Fibroblast of lung (primary cell): ENCODE data around the gene RAB3IP. TPM values are rescaled to one million over a fixed set of nuclear protein-coding genes. Genes with fewer than 3 reads are reported as not detected.

Experiments used
- DNase-seq, 2 donors: peaks; one replicate each; pipeline versions ENCODE4 v3.0.0 to v3.0.0-alpha.2; 2010; ENCODE audit warnings: low read depth in 2 of 2
- H2AFZ ChIP-seq: 2 replicates; pipeline ENCODE4 v1.5.1; 2012; ENCODE audit warnings: low read length, control low read depth, inconsistent platforms
- H3K27ac ChIP-seq: 2 replicates; pipeline ENCODE4 v1.5.1; 2011; ENCODE audit warnings: low read length, control low read depth; ENCODE audit not compliant: insufficient read depth
- H3K27me3 ChIP-seq: 2 replicates; pipeline ENCODE4 v1.5.1; 2011; ENCODE audit warnings: mild to moderate bottlenecking, low read length; ENCODE audit not compliant: control insufficient read depth, insufficient read depth
- H3K36me3 ChIP-seq: 2 replicates; pipeline ENCODE4 v1.5.1; 2011; ENCODE audit warnings: low read length; ENCODE audit not compliant: control insufficient read depth, insufficient read depth
- H3K4me1 ChIP-seq: 2 replicates; pipeline ENCODE4 v1.5.1; 2011; ENCODE audit warnings: low read length; ENCODE audit not compliant: control insufficient read depth, insufficient read depth; ENCODE audit errors: extremely low read depth
- H3K4me2 ChIP-seq: 2 replicates; pipeline ENCODE4 v1.5.1; 2011; ENCODE audit warnings: low read length, control low read depth; ENCODE audit not compliant: insufficient read depth; ENCODE audit errors: extremely low read depth
- H3K4me3 ChIP-seq, 4 experiments: fragments of 200-600 bp in 1 of 4; sonication (generic) in 1 of 4; replicated peaks in 1 of 4; 2 replicates each; pipeline ENCODE4 v1.5.1; 2011 to 2016; ENCODE audit warnings: low read length in 4 of 4, low read depth in 3 of 4, mild to moderate bottlenecking in 3 of 4, control low read depth in 2 of 4, inconsistent platforms in 1 of 4, mixed read lengths in 1 of 4; ENCODE audit not compliant: insufficient read depth in 1 of 4; ENCODE audit errors: control extremely low read depth in 1 of 4
- H3K79me2 ChIP-seq: 2 replicates; pipeline ENCODE4 v1.5.1; 2012; ENCODE audit warnings: mild to moderate bottlenecking, low read length, inconsistent platforms; ENCODE audit not compliant: control insufficient read depth, insufficient read depth
- H3K9ac ChIP-seq: 2 replicates; pipeline ENCODE4 v1.5.1; 2011; ENCODE audit warnings: mild to moderate bottlenecking, low read length, control low read depth; ENCODE audit not compliant: insufficient read depth
- H3K9me3 ChIP-seq: 2 replicates; pipeline ENCODE4 v1.5.1; 2012; ENCODE audit warnings: low read depth, low read length; ENCODE audit not compliant: control insufficient read depth, insufficient read depth
- H4K20me1 ChIP-seq: 2 replicates; pipeline ENCODE4 v1.5.1; 2011; ENCODE audit warnings: low read length; ENCODE audit not compliant: control insufficient read depth, insufficient read depth; ENCODE audit errors: extremely low read depth
- EZH2 ChIP-seq: IDR thresholded peaks from 2 replicates; pipeline ENCODE4 v1.5.1; 2012; ENCODE audit warnings: low read length, control low read depth, mild to moderate bottlenecking; ENCODE audit errors: missing control alignments
- polyA plus RNA-seq, 2 donors: library from polyadenylated mRNA; depleted of rRNA in 1 of 2; stranded (reverse) in 1 of 2; unstranded in 1 of 2; fragments of >200 nt; gene quantifications; 2 replicates each; pipeline ENCODE4 v1.2.1, GENCODE V29; 2011 to 2012; ENCODE audit warnings: missing spikeins in 1 of 2
- total RNA-seq: library from RNA; depleted of rRNA; stranded (reverse); fragments of >200 nt; gene quantifications from 2 replicates; pipeline ENCODE4 v1.2.1, GENCODE V29; 2014
- TF ChIP-seq, protein P1 (sequence below), 2 donors: IDR thresholded peaks in 1 of 2; conservative IDR thresholded peaks in 1 of 2; 1 replicate in 1 of 2; 2 replicates in 1 of 2; pipeline ENCODE4 v1.5.1; 2011 to 2012; ENCODE audit warnings: low read length in 2 of 2, control low read depth in 1 of 2, inconsistent platforms in 1 of 2, low read depth in 1 of 2, mild to moderate bottlenecking in 1 of 2

The RAB3IP gene
- total and polyA plus RNA-seq, 2 donors (not counting 1 experiment from before 2014, with no cell fraction given): 2.0 to 6.3 TPM

DNA sequence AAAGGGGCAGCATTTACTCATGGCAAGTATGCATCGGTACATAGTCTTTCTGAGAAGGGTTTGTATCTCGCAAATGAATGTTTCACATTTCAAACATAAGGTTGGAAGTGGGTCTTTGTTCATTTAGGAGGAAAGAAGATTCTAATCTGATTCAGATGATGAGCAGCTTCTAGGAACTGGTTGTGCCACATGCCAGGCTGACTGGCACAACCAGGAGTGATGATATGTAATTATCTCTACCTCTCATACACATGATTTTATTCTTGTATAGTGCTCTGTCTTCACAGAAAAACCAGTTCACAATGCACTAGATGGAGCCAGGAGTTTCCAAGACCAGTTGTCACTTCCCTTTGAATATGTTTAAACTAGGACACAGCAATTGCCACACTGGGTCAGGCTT, 25.8 kb upstream of the RAB3IP start:
- Histone ChIP-seq H3K36me3 (no peaks in the 10 kb centered on the region), H3K79me2 (no peaks in the 10 kb centered on the region), H3K4me1 (no peaks in the 10 kb centered on the region), H3K27me3 (no peaks in the 10 kb centered on the region), H3K4me2 (no peak overlapping the region), H4K20me1 (no peaks in the 10 kb centered on the region), H3K9ac (no peak overlapping the region), H3K9me3 (no peaks in the 10 kb centered on the region), H3K27ac (no peak overlapping the region), H3K4me3 (no peak overlapping the region), H2AFZ (no peak overlapping the region)
- TF ChIP-seq, protein P1, sequence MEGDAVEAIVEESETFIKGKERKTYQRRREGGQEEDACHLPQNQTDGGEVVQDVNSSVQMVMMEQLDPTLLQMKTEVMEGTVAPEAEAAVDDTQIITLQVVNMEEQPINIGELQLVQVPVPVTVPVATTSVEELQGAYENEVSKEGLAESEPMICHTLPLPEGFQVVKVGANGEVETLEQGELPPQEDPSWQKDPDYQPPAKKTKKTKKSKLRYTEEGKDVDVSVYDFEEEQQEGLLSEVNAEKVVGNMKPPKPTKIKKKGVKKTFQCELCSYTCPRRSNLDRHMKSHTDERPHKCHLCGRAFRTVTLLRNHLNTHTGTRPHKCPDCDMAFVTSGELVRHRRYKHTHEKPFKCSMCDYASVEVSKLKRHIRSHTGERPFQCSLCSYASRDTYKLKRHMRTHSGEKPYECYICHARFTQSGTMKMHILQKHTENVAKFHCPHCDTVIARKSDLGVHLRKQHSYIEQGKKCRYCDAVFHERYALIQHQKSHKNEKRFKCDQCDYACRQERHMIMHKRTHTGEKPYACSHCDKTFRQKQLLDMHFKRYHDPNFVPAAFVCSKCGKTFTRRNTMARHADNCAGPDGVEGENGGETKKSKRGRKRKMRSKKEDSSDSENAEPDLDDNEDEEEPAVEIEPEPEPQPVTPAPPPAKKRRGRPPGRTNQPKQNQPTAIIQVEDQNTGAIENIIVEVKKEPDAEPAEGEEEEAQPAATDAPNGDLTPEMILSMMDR (conservative IDR thresholded peaks at IDR 0.05 in 1 of 2, IDR thresholded peaks at IDR 0.05 in 1 of 2; ENCODE audit: low read depth in 1 of 2, low read length in 2 of 2): no peak
- no peak for TF ChIP-seq EZH2
- no peak for DNase-seq

DNA sequence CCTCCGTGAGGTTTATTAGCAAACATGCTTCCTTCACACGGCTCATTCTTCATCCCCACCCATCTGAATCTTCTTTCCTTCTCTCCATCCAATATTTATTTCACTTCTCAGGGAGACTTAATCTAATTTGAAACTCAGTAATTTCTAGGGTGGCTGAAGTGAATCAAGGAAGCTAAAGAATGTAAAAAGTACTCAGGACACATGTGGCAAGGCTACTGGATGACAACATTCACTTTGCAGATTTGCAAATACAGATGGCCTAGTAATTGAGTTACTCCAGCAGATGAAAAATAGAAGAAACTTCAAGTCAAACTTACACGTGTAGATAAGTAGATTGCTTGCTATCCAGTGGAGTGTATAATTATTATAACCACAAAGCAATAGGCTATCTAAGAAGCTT, 24.1 kb upstream of the RAB3IP start:
- Histone ChIP-seq H3K9ac (no peak overlapping the region), H3K9me3 (no peaks in the 10 kb centered on the region), H2AFZ (no peak overlapping the region), H3K4me1 (no peaks in the 10 kb centered on the region), H3K27ac (no peak overlapping the region), H4K20me1 (no peaks in the 10 kb centered on the region), H3K4me2 (no peak overlapping the region), H3K27me3 (no peaks in the 10 kb centered on the region), H3K4me3 (no peak overlapping the region), H3K36me3 (no peaks in the 10 kb centered on the region), H3K79me2 (no peaks in the 10 kb centered on the region)
- no peak for TF ChIP-seq EZH2
- TF ChIP-seq, protein P1 (conservative IDR thresholded peaks at IDR 0.05 in 1 of 2, IDR thresholded peaks at IDR 0.05 in 1 of 2; ENCODE audit: low read depth in 1 of 2, low read length in 2 of 2): no peak
- DNase-seq: no peak

DNA sequence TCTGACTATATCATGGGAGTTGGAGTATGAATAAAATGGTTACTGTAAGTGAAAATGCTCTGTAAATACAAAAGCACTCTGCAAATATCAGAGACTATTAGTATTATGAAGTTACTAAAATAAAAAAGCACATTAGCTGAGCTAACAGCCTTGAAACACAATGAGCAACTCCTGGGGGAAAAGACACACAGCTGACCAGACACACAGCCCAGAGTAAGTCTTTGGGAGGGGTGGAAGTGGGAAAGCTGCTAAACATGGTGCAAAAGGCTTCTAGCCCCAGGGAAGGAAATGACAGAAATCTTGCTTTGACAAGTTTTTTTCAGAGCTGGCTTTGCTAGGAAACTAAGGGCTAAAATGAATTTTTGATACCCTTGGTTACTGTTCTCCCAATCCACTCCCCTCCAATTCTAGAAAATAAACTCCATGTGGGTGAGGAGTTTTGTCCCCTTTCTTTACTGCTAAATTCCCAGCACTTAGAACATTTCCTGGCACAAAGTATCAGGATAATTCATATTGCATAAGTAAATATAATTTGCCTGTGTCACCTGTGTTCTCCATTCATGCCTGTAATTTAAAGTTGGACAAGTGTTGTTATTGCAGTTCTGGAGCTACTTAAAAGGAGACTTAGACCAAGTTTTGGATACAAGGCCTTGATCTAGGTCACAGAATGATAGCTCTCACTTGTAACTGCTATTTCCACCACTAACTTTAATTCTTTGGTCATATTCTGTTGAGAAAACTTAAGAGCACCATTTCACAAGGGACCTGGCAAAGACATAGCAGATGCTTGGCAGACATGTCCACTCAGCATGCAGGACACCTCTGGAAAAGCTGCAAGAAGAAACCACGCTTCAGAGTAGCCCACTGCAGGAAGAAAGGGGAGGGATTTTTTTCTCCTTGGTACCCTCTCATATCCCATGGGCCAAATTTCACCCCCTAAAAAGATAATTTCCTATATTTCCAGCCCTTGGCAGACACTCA, 19.0 kb upstream of the RAB3IP start:
- H3K4me3 ChIP-seq: no peak overlapping the region
- no peaks in the 10 kb centered on the region for H3K79me2 ChIP-seq
- no peak overlapping the region for H3K9ac ChIP-seq
- H3K36me3 ChIP-seq: no peaks in the 10 kb centered on the region
- DNase-seq: no peak
- H4K20me1 ChIP-seq: no peaks in the 10 kb centered on the region
- H3K27me3 ChIP-seq: no peaks in the 10 kb centered on the region
- H2AFZ ChIP-seq: no peak overlapping the region
- no peak overlapping the region for H3K4me2 ChIP-seq
- TF ChIP-seq EZH2: no peak
- TF ChIP-seq, protein P1 (conservative IDR thresholded peaks at IDR 0.05 in 1 of 2, IDR thresholded peaks at IDR 0.05 in 1 of 2; ENCODE audit: low read depth in 1 of 2, low read length in 2 of 2): no peak
- H3K27ac ChIP-seq: no peak overlapping the region
- no peaks in the 10 kb centered on the region for H3K4me1 ChIP-seq
- H3K9me3 ChIP-seq: no peaks in the 10 kb centered on the region
